Measurements from ENCODE around the gene APOM.
A peak's percentile ranks its signal among the peaks of the same experiment; 100 is the strongest.

APOM gene

GRCh38 chr6:31680226-31681134 is 24.8 kb downstream of the APOM start, which contains the start of gene LY6G5C:
TSS of gene LY6G5C (minus strand) at chr6:31681067. CDS start at chr6:31680373, 694 bp downstream.
- no peak for DNase-seq (ENCODE audit: low read depth, low spot score)

GRCh38 chr6:31681135-31681671 is 25.5 kb downstream of the APOM start:
- no peak for DNase-seq (ENCODE audit: low read depth, low spot score)

- DNase-seq (ENCODE audit: low read depth, low spot score), result no peak
Observed at GRCh38 chr6:31683591-31683990, 27.9 kb downstream of the APOM start.

DNA sequence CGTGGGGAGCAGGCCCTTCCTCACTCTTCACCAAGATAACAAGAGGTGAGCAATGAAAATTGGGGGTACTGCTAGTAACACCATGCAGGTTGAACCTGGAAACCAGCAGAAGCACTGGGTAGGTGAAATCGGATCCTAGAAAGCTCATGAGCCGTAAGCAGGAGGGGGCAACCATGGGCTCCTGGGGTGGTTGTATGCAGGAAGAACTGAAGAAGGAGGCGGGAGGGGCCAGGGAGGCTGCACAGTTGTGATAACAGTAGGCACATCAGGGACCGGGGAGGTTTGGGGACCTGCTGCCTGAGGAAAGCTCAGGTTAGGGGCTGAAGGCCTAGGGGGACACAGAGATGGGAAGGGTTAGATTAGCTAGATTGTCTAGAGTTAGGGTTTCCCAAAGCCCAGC is 30.8 kb downstream of the APOM start:
- no peak for DNase-seq (ENCODE audit: low read depth, low spot score)

DNA sequence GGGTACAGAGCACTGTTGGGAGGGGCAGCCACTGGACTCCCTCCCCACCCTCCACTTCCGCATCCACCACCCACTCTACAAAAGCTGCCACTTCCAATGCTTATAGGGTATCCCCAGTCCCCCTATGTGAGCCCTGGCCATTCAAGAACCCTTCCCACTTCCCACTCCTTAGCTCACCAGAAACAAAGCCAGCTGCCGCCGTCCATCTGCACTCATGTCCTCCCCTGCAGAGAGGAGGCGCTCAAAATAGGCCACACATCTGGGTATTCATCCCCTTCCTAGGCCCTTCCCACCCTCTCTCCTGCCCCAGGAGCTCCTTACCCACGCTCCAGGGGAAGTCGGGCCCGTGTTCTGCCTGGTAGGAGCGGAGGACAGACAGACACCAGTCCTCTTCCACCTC is 31.6 kb downstream of the APOM start:
- DNase-seq (ENCODE audit: low read depth, low spot score), result no peak

DNA sequence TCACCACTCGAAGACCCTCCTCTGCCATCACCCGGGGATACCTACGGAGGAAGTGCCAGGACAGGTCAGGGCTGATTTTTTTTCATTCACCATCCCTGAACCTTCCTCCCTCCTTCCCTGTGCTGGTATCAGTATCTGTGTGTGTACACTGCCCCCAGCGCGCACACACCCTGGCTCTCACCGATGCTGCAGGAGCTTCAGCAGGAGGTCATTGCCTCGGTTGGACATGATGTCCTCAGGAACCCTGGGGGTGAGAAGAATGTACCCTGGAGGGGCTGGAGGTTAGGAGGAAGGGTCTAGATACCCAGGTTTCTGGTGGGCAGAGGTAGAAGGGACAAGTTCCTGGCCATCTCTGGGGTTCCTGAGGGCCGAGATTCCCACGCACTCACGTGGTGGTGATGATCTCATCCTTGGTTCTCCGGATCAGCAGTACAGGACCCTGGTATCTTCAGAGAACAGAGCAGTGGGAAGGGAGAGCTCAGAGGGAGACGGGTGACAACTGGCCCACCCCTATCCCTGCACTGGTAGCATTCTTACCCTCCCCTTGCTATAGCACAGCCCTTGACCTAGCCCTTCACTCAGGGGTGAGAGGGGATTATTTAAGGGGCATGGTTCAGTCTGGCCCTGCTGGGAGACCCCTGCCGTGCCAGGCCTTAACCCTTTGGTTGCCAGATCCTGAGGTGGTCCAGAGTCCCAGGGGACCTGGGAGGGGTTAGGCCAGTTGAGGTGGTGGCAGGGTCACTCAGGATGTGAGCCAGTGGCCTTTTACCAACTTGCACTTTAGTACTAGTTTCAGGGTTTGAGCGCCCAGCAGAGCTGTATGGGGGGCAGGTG is 32.4 kb downstream of the APOM start:
- no peak for DNase-seq (ENCODE audit: low read depth, low spot score)

- DNase-seq (ENCODE audit: low read depth, low spot score), result no peak
Observed at GRCh38 chr6:31689249-31690110, 33.8 kb downstream of the APOM start.

DNA sequence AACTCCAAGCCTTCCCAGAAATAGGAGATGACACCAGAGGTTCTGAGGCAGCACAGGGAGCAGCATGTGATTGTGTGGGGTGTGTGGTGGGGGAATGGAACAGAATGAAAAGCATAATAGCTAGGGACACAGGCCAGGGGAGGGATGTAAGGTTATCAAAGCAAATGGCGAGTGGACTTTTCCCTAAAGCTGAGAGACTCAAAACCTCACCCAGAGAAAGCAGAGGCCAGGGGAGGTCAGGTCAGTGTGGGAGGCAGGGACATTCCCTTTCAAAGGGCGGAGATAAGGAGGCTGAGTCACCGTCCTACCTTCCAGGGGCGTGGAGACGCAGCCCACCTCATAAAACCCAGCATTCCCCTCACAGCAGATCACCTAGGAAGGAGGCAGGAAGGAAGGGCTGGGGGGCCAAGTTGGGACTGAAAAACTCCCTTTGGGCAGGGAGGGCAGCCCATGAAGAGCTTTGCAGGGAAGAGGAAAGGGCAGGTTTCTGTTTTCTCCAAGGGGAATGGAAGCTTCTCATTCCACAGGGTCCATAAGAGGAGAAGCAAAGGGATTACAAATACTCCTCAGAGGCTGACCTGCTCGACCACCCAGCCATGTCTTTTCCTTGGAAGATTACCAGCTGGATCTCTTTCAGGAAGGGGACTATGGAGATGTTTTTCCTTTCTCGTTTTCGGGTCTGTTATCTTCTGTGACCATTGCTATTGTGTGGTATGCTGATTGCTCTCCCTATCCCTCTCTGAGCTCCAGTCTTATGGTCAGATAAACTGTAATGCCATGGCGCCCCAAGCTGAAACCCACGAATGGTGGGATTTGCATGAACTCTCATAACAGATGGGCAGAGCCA is 34.8 kb downstream of the APOM start:
- DNase-seq (ENCODE audit: low read depth, low spot score), result no peak

DNA sequence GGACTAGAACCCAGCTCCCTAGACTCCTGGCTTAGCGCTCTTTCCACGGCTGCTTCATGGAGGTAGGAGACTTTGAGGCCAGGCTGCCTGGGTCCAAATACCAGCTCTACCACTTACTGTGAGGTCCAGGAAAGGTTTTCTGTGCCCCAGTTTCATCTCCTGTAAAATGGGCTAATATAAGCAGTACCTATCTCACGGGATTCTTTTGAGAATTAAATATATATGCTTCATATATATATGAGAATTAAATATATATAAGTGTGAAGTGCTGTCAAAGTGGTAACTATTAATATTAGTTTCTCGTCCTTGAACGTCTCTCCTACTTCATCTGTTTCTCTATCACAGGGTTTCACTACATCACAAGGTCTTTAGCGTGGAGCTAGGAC is 35.4 kb downstream of the APOM start:
- DNase-seq (ENCODE audit: low read depth, low spot score), result no peak

DNA sequence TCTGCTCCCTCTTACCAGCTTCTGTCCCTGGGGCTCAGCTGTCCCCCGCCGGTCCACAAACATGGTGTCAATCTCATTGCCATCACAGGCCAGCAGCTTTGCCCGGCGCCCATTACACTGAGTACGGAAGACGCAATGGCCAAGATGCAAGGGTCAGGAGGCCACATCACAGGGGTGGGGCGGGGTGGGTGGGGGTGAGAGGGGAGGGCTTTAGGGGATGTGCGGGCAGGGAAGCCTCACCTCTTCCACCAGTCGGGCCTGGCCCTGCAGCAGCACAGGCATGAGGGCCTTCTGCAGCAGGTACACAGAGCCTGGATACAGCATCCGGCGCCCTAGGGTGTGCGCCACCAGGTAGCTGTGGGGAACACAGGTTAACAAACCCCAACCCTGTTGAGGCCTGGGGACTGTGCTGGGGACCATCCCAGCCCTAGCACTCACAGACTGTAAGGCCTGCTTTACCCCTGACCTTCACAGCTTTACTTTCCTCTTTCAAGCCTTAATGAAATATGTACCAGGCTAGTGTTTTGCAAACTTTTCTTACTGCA is 35.9 kb downstream of the APOM start:
- DNase-seq (ENCODE audit: low read depth, low spot score), result no peak

DNA sequence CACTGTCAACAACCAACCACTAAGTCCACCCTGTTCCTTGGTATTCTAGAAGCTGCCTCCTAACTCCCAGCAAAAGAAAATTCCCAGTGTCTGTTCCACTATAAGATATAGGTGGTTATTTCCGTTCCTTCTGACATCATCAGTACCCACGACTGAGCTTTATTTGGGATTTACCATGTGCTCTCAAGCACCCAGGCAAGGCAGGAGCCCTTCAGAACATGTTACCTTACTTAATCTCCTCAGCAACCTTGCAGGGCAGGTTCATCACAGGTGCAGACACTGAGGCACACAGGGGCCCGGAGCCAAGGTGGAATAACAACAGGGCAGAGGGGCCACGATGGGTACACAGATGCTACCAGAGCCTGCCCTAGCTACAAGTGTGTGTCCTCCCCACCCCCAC is 36.7 kb downstream of the APOM start:
- DNase-seq (ENCODE audit: low read depth, low spot score), result no peak

DNA sequence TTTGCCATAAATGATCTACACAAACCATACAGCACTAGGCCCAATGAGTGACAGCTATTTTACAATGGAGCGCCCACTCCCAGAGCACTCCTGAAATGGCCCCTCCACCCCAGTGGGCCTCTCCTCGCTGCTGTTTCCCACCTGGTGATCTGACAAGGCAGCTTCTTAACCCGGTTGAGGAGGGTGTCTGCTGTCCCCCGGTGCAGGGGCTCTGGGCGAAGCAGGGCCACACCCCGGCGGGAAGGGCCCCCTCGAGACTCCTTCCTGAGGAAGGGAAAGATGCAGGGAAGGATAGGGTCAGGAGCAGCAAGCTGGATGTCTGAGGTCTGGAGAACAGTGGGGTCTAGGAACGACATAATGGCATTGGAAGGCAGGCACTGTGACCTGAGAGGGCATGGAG is 37.2 kb downstream of the APOM start:
- DNase-seq (ENCODE audit: low read depth, low spot score), result no peak

DNA sequence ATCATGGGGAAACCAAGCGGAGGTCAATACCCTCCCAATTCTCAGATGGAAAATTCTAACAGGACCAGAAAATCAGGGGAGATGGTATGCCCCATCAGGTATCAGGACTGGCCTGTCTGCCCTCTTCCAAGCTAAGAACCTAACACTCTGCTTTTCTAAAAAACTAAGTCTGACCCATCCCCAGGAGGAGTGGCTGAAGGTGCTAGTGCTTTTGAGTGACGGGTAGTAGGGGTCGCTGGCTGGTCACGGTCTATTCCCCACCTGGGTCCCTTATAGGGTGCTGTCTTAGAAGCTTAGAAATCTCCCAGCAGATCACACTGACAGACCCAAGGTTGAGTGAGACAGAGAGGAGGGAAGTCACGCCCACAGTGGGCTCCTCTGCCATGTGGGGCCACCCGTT is 37.8 kb downstream of the APOM start:
- DNase-seq (ENCODE audit: low read depth, low spot score), result no peak

GRCh38 chr6:31697555-31697954 is 41.9 kb downstream of the APOM start:
- DNase-seq (ENCODE audit: low read depth, low spot score), result no peak

DNA sequence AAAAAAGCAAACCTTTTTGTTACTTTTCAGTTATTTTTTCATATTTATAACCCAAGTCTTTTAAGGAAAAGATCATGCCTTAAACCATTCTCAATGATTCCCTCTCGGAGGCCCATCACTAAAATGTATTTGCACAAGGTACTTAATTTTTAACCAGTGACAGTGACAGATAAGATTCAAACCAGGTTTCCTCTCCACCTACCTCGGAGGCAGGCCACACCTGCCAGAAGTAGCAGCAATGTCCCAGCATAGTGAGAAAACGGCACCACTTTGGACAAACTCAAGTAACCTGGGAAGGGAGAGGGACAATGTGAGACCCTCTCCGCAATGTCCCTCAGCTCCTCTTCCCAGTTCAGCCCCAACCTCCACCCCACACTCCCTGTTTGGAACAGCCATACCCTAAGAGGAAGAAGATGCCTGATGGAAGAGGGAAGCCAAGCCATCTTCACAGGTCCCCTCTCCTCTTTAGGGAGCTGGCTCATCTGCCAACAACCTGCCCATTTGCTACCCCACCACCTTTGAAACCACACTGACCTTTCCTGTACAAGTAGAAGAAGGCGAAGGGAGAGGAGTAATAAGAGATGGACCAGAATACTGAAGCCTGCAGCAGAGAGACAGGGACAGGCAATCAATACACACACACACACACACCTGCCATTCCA is 45.2 kb downstream of the APOM start:
- no peak for DNase-seq (ENCODE audit: low read depth, low spot score)

DNA sequence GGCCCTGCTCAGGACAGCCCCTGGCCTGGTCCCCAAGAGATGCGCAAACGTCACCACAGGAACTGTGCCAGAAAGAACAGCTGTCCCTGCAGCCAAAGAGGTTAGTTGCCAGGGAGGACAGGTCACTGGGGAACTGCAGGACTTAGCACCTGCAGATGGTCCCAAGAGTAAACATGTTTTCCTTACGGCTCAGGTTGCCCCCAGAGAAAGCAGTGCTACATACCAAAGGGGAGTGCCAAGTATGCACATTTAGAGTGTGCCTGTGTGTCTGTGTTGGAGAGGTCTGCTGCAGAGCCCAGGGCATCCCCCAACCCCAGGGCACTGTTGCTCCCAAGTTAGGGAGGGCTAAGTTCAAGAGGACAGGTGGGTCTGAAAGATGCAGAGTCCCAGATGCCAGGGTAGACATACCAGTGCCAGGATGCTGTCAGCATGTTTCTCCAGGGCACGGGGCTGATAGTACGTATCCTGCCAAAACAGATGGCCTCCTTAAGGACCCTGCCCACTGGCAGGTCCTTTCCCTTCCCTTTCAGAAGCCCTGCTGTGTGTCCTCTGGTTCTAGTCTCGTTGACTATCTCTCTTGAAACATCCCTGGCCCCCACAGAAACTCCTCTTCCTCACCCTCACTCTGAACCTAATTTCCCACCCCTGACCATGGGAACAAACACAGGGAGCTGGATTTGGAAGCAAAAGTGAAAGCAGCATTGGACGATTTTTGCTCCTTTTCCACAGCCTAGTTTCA is 46.1 kb downstream of the APOM start:
- DNase-seq (ENCODE audit: low read depth, low spot score), result no peak

- DNase-seq (ENCODE audit: low read depth, low spot score), result no peak
Observed at GRCh38 chr6:31702405-31702818, 46.7 kb downstream of the APOM start.

DNA sequence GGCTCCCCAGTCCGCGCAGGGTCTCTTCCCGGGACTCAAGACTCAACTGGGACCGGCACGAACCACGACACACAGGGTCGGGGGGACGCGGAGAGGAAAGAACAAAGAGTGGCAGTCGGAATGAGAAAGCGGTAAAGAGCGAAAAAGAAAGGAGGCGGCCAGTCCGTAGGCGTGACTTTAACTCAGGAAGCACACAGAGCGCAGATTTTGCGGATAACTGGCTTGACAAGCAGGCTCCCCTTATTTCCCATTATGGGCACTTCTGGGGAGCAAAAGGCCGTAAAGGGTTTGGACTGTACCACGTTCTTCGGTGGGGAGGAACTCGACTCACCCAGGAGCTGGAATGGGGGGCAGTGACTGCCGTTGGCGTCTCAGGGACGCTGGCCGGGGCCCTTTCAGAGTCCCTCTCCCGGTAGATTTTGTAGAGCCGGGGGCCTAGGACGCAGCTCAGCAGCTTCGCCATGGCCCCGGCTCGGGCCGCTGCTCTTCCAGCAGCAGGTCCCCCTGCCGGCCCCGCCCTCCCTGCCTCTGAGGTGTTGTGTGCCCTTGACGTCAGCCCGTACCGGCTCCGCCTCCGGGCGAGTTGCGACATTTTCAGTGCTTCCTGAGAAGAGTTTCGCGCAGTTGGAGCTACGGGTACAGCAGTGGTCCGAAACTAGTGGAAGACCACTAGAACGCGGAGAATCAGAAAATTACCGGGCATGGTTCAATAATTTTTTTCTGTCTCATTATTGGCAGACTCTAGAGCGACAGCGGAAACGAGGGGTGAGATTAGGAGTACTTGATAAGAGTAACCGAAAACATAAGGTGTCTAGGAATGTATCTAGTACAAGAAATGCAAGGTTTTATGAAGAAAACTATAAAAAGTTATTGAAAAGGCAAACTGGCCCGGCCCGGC is 47.4 kb downstream of the APOM start, which contains the start of gene ABHD16A:
TSS of gene ABHD16A (minus strand) at position 506 of the 898 bp plus-strand sequence. CDS start at position 463, 43 bp downstream.
- peak; percentile 95 for DNase-seq (ENCODE audit: low read depth, low spot score)
